Prostate gland (tissue), 2 donors: ENCODE measurements around the gene SOX1.

ENCODE experiments used
- POLR2A ChIP-seq: fragments of 450-650 bp; IDR thresholded peaks from one replicate; pipeline ENCODE4 v1.6.1; 2016; ENCODE audit warnings: antibody characterized with exemption, mild to moderate bottlenecking
- POLR2AphosphoS5 ChIP-seq: sonication (generic); formaldehyde crosslinking; IDR thresholded peaks from one replicate; pipeline ENCODE4 v1.6.1; 2017; ENCODE audit warnings: antibody characterized with exemption
- TF ChIP-seq, protein P1 (sequence below), 4 experiments: fragments of 200-600 bp in 2 of 4; fragments of 450-650 bp in 2 of 4; sonication (generic) in 2 of 4; IDR thresholded peaks; 1 replicate in 3 of 4; 2 replicates in 1 of 4; pipeline ENCODE4 v1.5.1; 2016 to 2019; ENCODE audit warnings: antibody characterized with exemption in 4 of 4, mild to moderate bottlenecking in 2 of 4, moderate library complexity in 2 of 4

DNA sequence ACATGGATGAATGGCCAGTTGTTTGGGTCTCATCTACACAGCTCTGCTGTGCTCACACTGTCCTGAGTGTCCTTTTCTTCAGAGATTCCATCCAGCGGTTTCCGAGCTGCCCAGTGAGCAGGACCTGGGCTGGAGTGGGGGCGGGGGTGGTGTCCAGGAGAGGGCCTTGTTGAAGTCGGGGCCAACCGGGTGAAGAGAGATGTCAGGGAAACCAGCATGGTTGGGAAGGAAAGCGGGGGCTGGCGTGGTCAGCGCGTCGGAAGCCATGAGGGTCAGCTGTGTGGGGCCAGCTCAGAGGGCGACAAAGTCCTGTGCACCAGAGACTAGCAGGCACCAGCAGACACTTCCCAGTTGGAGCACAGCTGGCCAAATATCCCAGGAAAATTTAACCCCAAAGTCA is 37.8 kb upstream of the SOX1 start:
- TF ChIP-seq POLR2A (no peak), POLR2AphosphoS5 (no peak)
- TF ChIP-seq, protein P1, sequence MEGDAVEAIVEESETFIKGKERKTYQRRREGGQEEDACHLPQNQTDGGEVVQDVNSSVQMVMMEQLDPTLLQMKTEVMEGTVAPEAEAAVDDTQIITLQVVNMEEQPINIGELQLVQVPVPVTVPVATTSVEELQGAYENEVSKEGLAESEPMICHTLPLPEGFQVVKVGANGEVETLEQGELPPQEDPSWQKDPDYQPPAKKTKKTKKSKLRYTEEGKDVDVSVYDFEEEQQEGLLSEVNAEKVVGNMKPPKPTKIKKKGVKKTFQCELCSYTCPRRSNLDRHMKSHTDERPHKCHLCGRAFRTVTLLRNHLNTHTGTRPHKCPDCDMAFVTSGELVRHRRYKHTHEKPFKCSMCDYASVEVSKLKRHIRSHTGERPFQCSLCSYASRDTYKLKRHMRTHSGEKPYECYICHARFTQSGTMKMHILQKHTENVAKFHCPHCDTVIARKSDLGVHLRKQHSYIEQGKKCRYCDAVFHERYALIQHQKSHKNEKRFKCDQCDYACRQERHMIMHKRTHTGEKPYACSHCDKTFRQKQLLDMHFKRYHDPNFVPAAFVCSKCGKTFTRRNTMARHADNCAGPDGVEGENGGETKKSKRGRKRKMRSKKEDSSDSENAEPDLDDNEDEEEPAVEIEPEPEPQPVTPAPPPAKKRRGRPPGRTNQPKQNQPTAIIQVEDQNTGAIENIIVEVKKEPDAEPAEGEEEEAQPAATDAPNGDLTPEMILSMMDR (IDR thresholded peaks at IDR 0.05) = no peak
